IMR-90 (cell line): ENCODE results near the gene SLC4A5. TPM values are rescaled to one million over a fixed set of nuclear protein-coding genes. Genes with fewer than 3 reads are reported as not detected.

ENCODE experiments used
- ATAC-seq: fragments of 200-7000 bp; cut with Tn5 transposase; 2 replicates; pipeline ENCODE4 v1.9.1; 2020; ENCODE audit warnings: low read depth, mild to moderate bottlenecking, moderate library complexity
- BruUV-seq: library from RNA; stranded (reverse); fragments of 400-500 nt; replicated peaks from 2 replicates; lab custom pipeline; 2021; lab: Mats Ljungman, UMichigan
- CTCF ChIA-PET: fragments of 300-600 bp; formaldehyde crosslinking; extraction: SDS; loops from one replicate; lab custom pipeline; 2021; ENCODE audit warnings: antibody characterized with exemption; lab: Yijun Ruan, JAX
- POLR2A ChIA-PET: fragments of 300-600 bp; sonication (Branson Sonifier 250); formaldehyde crosslinking; loops from one replicate; lab custom pipeline; 2022; ENCODE audit warnings: antibody characterized with exemption; ENCODE audit not compliant: unreplicated experiment; lab: Charles Lee
- DNase-seq: peaks from one replicate; pipeline ENCODE4 v3.0.0; 2013
- H2AFZ ChIP-seq: replicated peaks from 2 replicates; pipeline ENCODE3; 2013; ENCODE audit warnings: low read length, mild to moderate bottlenecking; ENCODE audit not compliant: poor library complexity
- H2AK5ac ChIP-seq: 2 replicates; pipeline ENCODE4 v1.6.1; 2013; ENCODE audit warnings: low read depth, low read length, inconsistent platforms
- H2AK9ac ChIP-seq: replicated peaks from 2 replicates; pipeline ENCODE3; 2013; ENCODE audit warnings: mild to moderate bottlenecking, low read depth, low read length, moderate library complexity; ENCODE audit not compliant: poor library complexity
- H2BK120ac ChIP-seq: 2 replicates; pipeline ENCODE4 v1.6.1; 2013; ENCODE audit warnings: low read depth, low read length, inconsistent platforms
- H2BK15ac ChIP-seq: 3 replicates; pipeline ENCODE4 v1.6.1; 2013; ENCODE audit warnings: low read depth, low read length, inconsistent platforms
- H2BK20ac ChIP-seq: 2 replicates; pipeline ENCODE4 v1.6.1; 2013; ENCODE audit warnings: low read depth, mild to moderate bottlenecking, inconsistent platforms, low read length, moderate library complexity
- H2BK5ac ChIP-seq: 2 replicates; pipeline ENCODE4 v1.6.1; 2013; ENCODE audit warnings: mild to moderate bottlenecking, low read depth, low read length, inconsistent platforms; ENCODE audit not compliant: poor library complexity, severe bottlenecking
- H3K14ac ChIP-seq: replicated peaks from 2 replicates; pipeline ENCODE4 v1.6.1; 2013; ENCODE audit warnings: low read depth, low read length, inconsistent platforms
- H3K18ac ChIP-seq: 2 replicates; pipeline ENCODE4 v1.6.1; 2013; ENCODE audit warnings: low read depth, low read length, control low read depth
- H3K23ac ChIP-seq: 2 replicates; pipeline ENCODE4 v1.6.1; 2013; ENCODE audit warnings: low read depth, low read length, inconsistent platforms
- H3K27ac ChIP-seq: 2 replicates; pipeline ENCODE4 v1.5.1; 2013; ENCODE audit warnings: mild to moderate bottlenecking, control low read depth, low read length; ENCODE audit not compliant: insufficient read depth
- H3K27me3 ChIP-seq: 2 replicates; pipeline ENCODE4 v1.6.1; 2013; ENCODE audit warnings: low read length; ENCODE audit not compliant: control insufficient read depth, insufficient read depth
- H3K36me3 ChIP-seq: 2 replicates; pipeline ENCODE4 v1.6.1; 2013; ENCODE audit warnings: low read length, mixed read lengths; ENCODE audit not compliant: control insufficient read depth, insufficient read depth
- H3K4ac ChIP-seq: 2 replicates; pipeline ENCODE4 v1.6.1; 2013; ENCODE audit warnings: low read depth, low read length, inconsistent platforms
- H3K4me1 ChIP-seq: 2 replicates; pipeline ENCODE4 v1.6.1; 2013; ENCODE audit warnings: low read length, mixed read lengths; ENCODE audit not compliant: control insufficient read depth, insufficient read depth
- H3K4me2 ChIP-seq: 2 replicates; pipeline ENCODE4 v1.6.1; 2013; ENCODE audit warnings: low read depth, mild to moderate bottlenecking, control low read depth, low read length, moderate library complexity
- H3K4me3 ChIP-seq: 2 replicates; pipeline ENCODE4 v1.5.1; 2013; ENCODE audit warnings: low read depth, mild to moderate bottlenecking, control low read depth, low read length, moderate library complexity; ENCODE audit not compliant: insufficient read depth
- H3K56ac ChIP-seq: 2 replicates; pipeline ENCODE4 v1.6.1; 2013; ENCODE audit warnings: low read length, inconsistent platforms; ENCODE audit not compliant: insufficient read depth; ENCODE audit errors: extremely low read depth
- H3K79me1 ChIP-seq, 2 experiments: 2 replicates each; pipeline ENCODE4 v1.6.1; 2013; ENCODE audit warnings: low read length in 2 of 2, inconsistent platforms in 1 of 2, low read depth in 1 of 2
- H3K9ac ChIP-seq: 2 replicates; pipeline ENCODE4 v1.6.1; 2013; ENCODE audit warnings: low read depth, low read length, control low read depth
- H3K9me1 ChIP-seq: 2 replicates; pipeline ENCODE4 v1.6.1; 2013; ENCODE audit warnings: low read length, inconsistent platforms; ENCODE audit not compliant: insufficient read depth
- H3K9me3 ChIP-seq: 2 replicates; pipeline ENCODE4 v1.6.1; 2013; ENCODE audit warnings: low read length; ENCODE audit not compliant: control insufficient read depth, insufficient read depth
- H4K20me1 ChIP-seq: 2 replicates; pipeline ENCODE4 v1.6.1; 2013; ENCODE audit warnings: low read length, inconsistent platforms; ENCODE audit not compliant: insufficient read depth
- H4K5ac ChIP-seq: 2 replicates; pipeline ENCODE4 v1.6.1; 2013; ENCODE audit warnings: mild to moderate bottlenecking, low read depth, low read length, control low read depth
- H4K8ac ChIP-seq, 2 experiments: 2 replicates each; pipeline ENCODE4 v1.6.1; 2013; ENCODE audit warnings: low read depth in 2 of 2, low read length in 2 of 2, control low read depth in 1 of 2, inconsistent platforms in 1 of 2
- H4K91ac ChIP-seq: 2 replicates; pipeline ENCODE4 v1.6.1; 2013; ENCODE audit warnings: low read depth, low read length, inconsistent platforms; ENCODE audit not compliant: insufficient read depth
- BHLHE40 ChIP-seq: fragments of 150-350 bp; IDR thresholded peaks from 2 replicates; pipeline ENCODE4 v1.6.1; 2016; ENCODE audit warnings: mild to moderate bottlenecking, low read depth, low read length
- CEBPB ChIP-seq: IDR thresholded peaks from 2 replicates; pipeline ENCODE4 v1.6.1; 2012; ENCODE audit warnings: low read depth, low read length, improper control_type of control experiment
- CHD1 ChIP-seq: IDR thresholded peaks from 2 replicates; pipeline ENCODE4 v1.6.1; 2012; ENCODE audit warnings: low read depth, low read length, improper control_type of control experiment
- CTCF ChIP-seq: conservative IDR thresholded peaks from 2 replicates; pipeline ENCODE4 v1.5.1; 2012; ENCODE audit warnings: mild to moderate bottlenecking, low read depth, low read length, improper control_type of control experiment
- ELK1 ChIP-seq: fragments of 150-350 bp; IDR thresholded peaks from 2 replicates; pipeline ENCODE4 v1.6.1; 2016; ENCODE audit warnings: low read depth, mild to moderate bottlenecking, low read length, moderate library complexity, borderline replicate concordance
- FOS ChIP-seq: fragments of 150-350 bp; IDR thresholded peaks from 2 replicates; pipeline ENCODE4 v1.6.1; 2016; ENCODE audit warnings: low read depth, low read length
- MAFK ChIP-seq: IDR thresholded peaks from 2 replicates; pipeline ENCODE4 v1.6.1; 2012; ENCODE audit warnings: low read depth, low read length, improper control_type of control experiment
- MAZ ChIP-seq: IDR thresholded peaks from 2 replicates; pipeline ENCODE4 v1.6.1; 2012; ENCODE audit warnings: low read depth, mild to moderate bottlenecking, low read length, improper control_type of control experiment, moderate library complexity, borderline replicate concordance
- MXI1 ChIP-seq: IDR thresholded peaks from 2 replicates; pipeline ENCODE4 v1.6.1; 2012; ENCODE audit warnings: low read depth, mild to moderate bottlenecking, low read length, moderate library complexity, borderline replicate concordance
- NFE2L2 ChIP-seq: fragments of 150-350 bp; IDR thresholded peaks from 2 replicates; pipeline ENCODE4 v1.6.1; 2016; ENCODE audit warnings: low read depth, mild to moderate bottlenecking, low read length
- POLR2A ChIP-seq: IDR thresholded peaks from 2 replicates; pipeline ENCODE4 v1.6.1; 2012; ENCODE audit warnings: mild to moderate bottlenecking, low read depth, low read length
- RAD21 ChIP-seq: IDR thresholded peaks from 2 replicates; pipeline ENCODE4 v1.6.1; 2012; ENCODE audit warnings: low read length, improper control_type of control experiment
- RCOR1 ChIP-seq: IDR thresholded peaks from 2 replicates; pipeline ENCODE4 v1.6.1; 2012; ENCODE audit warnings: mild to moderate bottlenecking, low read length, improper control_type of control experiment; ENCODE audit not compliant: insufficient replicate concordance
- RFX5 ChIP-seq: IDR thresholded peaks from 2 replicates; pipeline ENCODE4 v1.8.0; 2012; ENCODE audit warnings: low read depth, mild to moderate bottlenecking, low read length, moderate library complexity
- SMC3 ChIP-seq: fragments of 150-350 bp; IDR thresholded peaks from 2 replicates; pipeline ENCODE4 v1.6.1; 2016; ENCODE audit warnings: low read depth, mild to moderate bottlenecking, antibody characterized with exemption, low read length, moderate library complexity
- WGBS, 2 experiments: methylation state at CpG; one replicate each; pipeline versions ENCODE4 v1.1.5 to v1.1.7; 2013; ENCODE audit warnings: missing lambda C conversion rate in 2 of 2; ENCODE audit not compliant: insufficient read length in 1 of 2; ENCODE audit errors: extremely low coverage in 2 of 2; 5-methylcytosine and 5-hydroxymethylcytosine counted together
- dilution Hi-C: fragments of 300-500 bp; cut with HindIII; formaldehyde crosslinking; loops from one replicate; pipeline ENCODE4 v1.14.3; 2018; ENCODE audit warnings: low sequenced_read_pairs; ENCODE audit not compliant: unreplicated experiment
- in situ Hi-C: fragments of 300-500 bp; cut with MboI; formaldehyde crosslinking; loops from 3 replicates; pipeline ENCODE4 v1.14.3; 2019; ENCODE audit warnings: low sequenced_read_pairs, inconsistent platforms, mixed read lengths
- intact Hi-C: fragments of 100-400 bp; cut with micrococcal nuclease; formaldehyde crosslinking; loops from 2 replicates; pipeline ENCODE4 v1.10.0; 2022
- polyA plus RNA-seq, 3 experiments: library from polyadenylated mRNA; depleted of rRNA; stranded (reverse); fragments of >200 nt; gene quantifications; 2 replicates each; pipeline ENCODE4 v1.2.3, GENCODE V29; 2012; ENCODE audit warnings: low replicate concordance in 1 of 3
- total RNA-seq: library from RNA; depleted of rRNA; stranded (reverse); fragments of >200 nt; gene quantifications from 2 replicates; pipeline ENCODE4 v1.2.3, GENCODE V29; 2012
- TF ChIP-seq, protein P1 (sequence below): fragments of 150-350 bp; IDR thresholded peaks from 2 replicates; pipeline ENCODE4 v1.6.1; 2017; ENCODE audit warnings: mild to moderate bottlenecking, antibody characterized with exemption, low read length, low read depth

The SLC4A5 gene
- total and polyA plus RNA-seq, 2 of the 4 experiments (the other 2 are of a cell fraction): 0.18 to 0.22 TPM

GRCh38 chr2:74278176-74278575 is 65.0 kb downstream of the SLC4A5 start:
- in situ Hi-C loops (no loop called here), dilution Hi-C loops (no loop called here), intact Hi-C loops (no loop called here)
- WGBS, 2 experiments: no CpG with 5 or more reads among the region's 2 CpGs
- H3K4me3 ChIP-seq: no peak overlapping the region
- no peak overlapping the region for H4K8ac ChIP-seq
- DNase-seq (no peak), ATAC-seq (no peak)
- H3K27me3 ChIP-seq: peaks cover 66% of the 10 kb centered on the region
- H3K56ac ChIP-seq: no peak overlapping the region
- no peaks in the 10 kb centered on the region for H3K36me3 ChIP-seq
- H3K79me1 ChIP-seq: no peaks in the 10 kb centered on the region
- H3K9me3 ChIP-seq: no peaks in the 10 kb centered on the region
- H3K9ac ChIP-seq: no peak overlapping the region
- CTCF ChIA-PET: interaction anchor here (0.6 kb wide), 2 partner anchors 28 to 885 kb away, joined by 3 to 4 read pairs; no protein-coding TSS in a partner anchor
- no peak overlapping the region for H3K23ac ChIP-seq
- H2BK15ac ChIP-seq: no peak overlapping the region
- no peak overlapping the region for H3K18ac ChIP-seq
- no peak overlapping the region for H3K27ac ChIP-seq
- no peak overlapping the region for H2BK120ac ChIP-seq
- H2BK5ac ChIP-seq: no peak overlapping the region
- no peak overlapping the region for H2AFZ ChIP-seq
- POLR2A ChIA-PET: no interaction called here
- no peaks in the 10 kb centered on the region for H3K9me1 ChIP-seq
- H4K91ac ChIP-seq: no peak overlapping the region
- no peak overlapping the region for H3K4ac ChIP-seq
- TF ChIP-seq ELK1: no peak
- TF ChIP-seq SMC3: no peak
- no peak for TF ChIP-seq NFE2L2
- no peak for TF ChIP-seq CEBPB
- TF ChIP-seq MXI1: no peak
- no peak for TF ChIP-seq BHLHE40
- TF ChIP-seq POLR2A: no peak
- no peak for TF ChIP-seq FOS
- TF ChIP-seq, protein P1, sequence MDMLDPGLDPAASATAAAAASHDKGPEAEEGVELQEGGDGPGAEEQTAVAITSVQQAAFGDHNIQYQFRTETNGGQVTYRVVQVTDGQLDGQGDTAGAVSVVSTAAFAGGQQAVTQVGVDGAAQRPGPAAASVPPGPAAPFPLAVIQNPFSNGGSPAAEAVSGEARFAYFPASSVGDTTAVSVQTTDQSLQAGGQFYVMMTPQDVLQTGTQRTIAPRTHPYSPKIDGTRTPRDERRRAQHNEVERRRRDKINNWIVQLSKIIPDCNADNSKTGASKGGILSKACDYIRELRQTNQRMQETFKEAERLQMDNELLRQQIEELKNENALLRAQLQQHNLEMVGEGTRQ: no peak
- no peak for TF ChIP-seq CHD1
- TF ChIP-seq RCOR1: no peak
- TF ChIP-seq MAZ: no peak
- no peak for TF ChIP-seq MAFK
- TF ChIP-seq RFX5: no peak
- no peak for TF ChIP-seq RAD21
- no peak for TF ChIP-seq CTCF
- no TSS peak for BruUV-seq
- no peak overlapping the region for H3K4me2 ChIP-seq
- no peaks in the 10 kb centered on the region for H4K20me1 ChIP-seq
- H2AK5ac ChIP-seq: no peak overlapping the region
- no peak overlapping the region for H2BK20ac ChIP-seq
- H3K4me1 ChIP-seq: no peaks in the 10 kb centered on the region
- no peak overlapping the region for H2AK9ac ChIP-seq
- no peak overlapping the region for H3K14ac ChIP-seq
- no peak overlapping the region for H4K5ac ChIP-seq
